NCI-H1105 (cell line): ENCODE data around the gene PRDM11.
"Not testable (repeated sequence)": the region's sequence is repeated elsewhere in the genome, so short reads cannot be mapped to it uniquely, and the experiment has no call there.

Experiments used
- DNase-seq: peaks from one replicate; lab custom pipeline; 2025; lab: John Stamatoyannopoulos, UW

Gene PRDM11

GRCh38 chr11:45233121-45233803, 86.8 kb downstream of the PRDM11 start:
- DNase-seq: peak; percentile 30

DNA sequence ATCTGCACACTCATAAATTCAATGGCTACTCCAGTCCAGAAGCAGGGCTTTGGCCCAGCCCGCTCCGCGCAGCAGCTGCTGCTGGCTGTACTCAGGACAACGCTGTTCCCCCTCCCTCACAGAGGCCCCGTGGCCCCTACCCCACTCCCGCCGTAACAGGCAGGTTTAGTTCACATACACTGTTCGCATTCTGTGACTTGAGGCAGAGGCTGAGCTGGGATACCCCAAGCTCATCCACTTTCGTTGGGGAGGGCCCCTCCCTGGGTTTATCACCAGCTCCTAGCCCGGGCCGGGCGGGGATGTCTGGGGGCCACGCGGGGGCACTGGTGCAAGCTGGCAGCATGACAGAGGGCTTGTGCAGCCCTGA, 87.3 kb downstream of the PRDM11 start:
- DNase-seq: no peak

GRCh38 chr11:45234306-45235006, 88.0 kb downstream of the PRDM11 start:
- no peak for DNase-seq

- no peak for DNase-seq
Observed at GRCh38 chr11:45237711-45238315, 91.4 kb downstream of the PRDM11 start.

DNA sequence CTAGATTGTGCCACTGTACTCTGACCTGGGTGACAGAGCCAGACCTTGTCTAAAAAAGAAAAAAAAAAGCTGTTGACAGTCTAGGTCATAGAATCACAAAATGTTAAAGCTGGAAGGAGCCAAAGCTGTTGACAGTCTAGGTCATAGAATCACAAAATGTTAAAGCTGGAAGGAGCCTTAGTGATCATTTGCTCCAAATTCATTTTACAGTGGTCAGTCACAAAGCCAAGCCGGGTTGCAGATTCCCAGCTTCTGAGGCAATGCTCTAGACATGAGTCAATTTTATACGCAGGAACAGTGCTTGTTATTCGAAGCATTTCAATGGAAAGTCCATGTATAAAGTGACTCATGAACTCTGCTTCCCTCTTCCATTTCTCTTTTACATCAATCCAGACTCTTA, 92.3 kb downstream of the PRDM11 start:
- DNase-seq: no peak

DNA sequence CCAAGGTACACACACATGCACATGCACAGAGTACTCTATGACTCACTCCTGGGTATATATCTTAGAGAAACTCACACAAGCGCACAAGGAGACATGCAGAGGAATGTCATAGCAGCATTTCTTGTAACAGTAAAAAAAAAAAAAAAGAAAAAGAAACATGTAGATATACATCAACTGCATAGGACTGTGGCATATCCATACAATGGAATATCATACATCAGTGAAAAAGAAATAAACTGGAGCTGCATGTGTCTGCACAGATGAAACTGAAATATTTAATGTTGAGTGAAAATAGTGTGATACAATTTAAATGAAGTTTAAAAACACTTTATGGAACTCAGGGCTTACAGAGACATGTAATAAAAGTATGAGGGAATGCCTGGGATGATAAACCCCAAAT, 93.3 kb downstream of the PRDM11 start:
- no peak for DNase-seq

DNA sequence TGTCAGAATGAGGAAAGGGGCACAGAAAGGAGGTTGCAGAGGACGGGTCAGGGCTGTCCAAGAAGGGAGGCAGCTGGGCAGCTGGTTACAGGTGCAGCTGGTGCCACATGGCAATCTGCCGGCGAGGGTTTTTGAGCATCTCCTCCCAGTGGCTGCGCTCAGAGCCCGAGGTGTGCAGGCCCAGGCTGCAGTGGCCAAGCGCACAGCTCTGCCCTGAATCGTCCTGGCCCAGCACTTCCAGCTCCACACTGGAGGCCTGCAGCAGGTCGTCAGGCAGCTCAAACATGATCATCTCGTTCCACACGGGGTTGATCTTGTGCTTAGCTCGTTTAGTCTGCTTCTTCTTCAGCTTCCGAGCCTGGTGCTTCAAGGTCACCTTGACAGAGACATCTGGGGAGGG, 97.5 kb downstream of the PRDM11 start:
- no peak for DNase-seq

- DNase-seq: no peak
Observed at GRCh38 chr11:45245218-45246045, 99.0 kb downstream of the PRDM11 start.

DNA sequence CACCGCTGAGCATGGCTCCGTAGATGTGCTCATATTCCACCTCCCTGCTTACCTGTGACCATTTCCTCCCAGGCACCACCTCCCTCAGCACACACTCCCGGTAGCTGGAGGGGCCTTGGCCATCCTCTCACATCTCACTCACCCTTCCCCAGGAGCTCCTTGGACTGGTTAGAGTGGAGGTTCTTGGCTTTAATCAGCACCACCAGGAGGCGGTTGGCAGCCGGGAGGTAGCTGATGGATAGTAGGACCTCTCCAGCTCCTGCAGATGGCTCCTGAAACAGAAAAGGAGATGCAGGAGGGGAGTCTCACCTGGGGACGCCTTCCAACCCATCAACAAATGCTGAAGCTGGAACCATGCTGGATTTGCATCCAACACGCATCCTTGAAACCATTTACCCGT, 99.8 kb downstream of the PRDM11 start:
- no peak for DNase-seq

DNA sequence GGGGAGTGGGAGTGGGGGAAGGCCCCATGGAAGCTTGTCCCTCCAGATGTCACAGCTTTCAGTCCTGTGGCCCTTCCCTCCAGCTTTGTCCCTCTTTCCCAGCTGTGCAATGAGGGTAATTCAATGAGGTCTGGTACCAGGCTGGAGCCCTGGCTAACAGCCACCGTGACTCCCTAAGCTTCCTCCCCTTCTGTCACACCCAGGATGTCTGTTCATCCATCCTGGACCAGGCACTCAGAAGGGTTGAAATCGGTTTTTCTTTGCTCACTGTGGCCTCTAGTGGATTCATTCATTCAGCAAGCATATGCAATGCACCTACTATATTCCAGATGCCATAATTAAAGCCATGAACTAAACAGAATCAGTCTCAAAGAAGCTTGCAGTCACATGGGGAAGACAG, 101.0 kb downstream of the PRDM11 start:
- no peak for DNase-seq

DNA sequence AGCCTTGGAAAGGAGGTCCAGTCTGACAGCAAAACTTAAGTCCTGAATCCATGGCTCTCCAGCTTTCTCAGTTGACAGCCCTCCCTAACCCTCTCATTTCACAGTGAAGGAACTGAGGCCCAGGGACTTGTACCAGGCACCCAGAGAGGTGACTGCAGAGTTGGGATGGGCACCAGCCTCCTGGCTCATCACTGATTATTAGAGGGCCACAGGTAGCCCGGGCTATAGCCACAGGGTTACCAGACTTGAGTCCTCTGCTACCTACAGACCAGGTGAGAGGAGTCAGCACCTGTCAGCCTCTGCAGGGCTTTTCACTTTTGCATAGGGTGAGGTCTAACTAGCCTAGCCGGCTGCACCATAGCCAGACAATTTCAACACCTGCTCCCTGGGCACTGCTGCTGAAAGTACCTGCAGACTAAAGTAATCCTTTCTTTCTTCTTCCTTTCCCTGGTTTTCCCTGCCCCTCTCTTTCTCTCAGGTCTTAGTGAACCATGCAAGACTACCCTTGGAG, 102.1 kb downstream of the PRDM11 start:
- DNase-seq: no peak

DNA sequence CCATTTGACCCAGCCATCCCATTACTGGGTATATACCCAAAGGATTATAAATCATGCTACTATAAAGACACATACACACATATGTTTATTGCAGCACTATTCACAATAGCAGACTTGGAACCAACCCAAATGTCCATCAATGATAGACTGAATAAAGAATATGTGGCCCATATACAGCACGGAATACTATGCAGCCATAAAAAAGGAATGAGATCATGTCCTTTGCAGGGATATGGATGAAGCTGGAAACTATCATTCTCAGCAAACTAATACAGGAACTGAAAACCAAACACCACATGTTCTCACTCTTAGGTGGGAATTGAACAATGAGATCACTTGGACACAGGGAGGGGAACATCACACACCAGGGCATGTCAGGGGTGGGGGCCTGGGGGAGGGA, 102.9 kb downstream of the PRDM11 start:
- not testable (repeated sequence) for DNase-seq

DNA sequence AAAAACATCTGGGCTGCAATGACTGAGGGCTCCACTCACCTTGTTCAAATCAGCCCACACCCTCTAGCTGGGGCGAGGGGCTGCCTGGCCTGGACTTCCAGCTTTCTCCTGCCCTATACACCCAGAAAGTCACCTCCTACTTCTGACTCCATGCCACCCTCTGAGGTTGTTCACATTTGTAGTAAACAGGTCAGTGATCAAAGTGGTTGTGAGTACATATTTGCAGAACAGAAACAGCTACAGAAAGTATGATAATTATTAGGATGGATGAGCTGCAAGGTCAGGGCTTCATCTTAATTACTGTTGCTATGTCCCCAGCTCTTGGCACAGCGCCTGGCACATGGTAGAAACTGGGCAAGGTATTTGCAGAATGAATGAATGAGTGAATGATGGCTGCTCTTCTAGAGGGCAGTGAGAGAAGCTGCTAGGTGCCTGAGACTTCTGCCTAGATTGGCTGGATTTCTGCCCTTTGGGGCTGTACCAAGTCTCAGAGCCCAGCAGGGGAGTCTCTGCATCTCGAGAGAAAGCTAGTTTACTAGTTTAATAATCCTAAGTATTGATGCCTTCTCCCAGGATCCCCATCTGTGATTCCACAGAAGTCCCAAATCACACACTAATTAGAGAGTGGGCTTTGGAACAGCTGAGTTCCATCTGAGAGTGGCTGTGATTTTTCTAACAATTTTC, 103.7 kb downstream of the PRDM11 start:
- no peak for DNase-seq

GRCh38 chr11:45252134-45252856, 105.9 kb downstream of the PRDM11 start:
- no peak for DNase-seq

DNA sequence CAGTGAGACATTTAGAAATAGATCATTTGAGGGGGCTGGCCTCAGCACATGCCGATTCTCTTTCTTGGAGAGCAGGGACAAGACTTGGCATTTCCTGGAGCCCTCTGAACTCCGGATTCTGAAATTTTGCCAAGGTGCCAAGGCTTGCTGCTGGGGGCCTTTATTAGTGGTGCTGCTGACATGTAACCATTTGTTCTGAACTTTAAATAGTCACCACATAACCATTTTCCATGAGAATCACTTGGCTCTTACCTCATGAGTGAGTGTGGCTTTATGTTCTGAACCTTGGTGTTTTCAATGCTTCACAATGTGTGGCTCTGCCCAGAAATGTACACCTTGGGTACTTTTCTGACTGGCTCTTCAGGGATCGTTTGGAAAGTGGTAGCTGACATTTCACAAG, 106.4 kb downstream of the PRDM11 start:
- DNase-seq: no peak

- no peak for DNase-seq
Observed at GRCh38 chr11:45253640-45254039, 107.2 kb downstream of the PRDM11 start.

DNA sequence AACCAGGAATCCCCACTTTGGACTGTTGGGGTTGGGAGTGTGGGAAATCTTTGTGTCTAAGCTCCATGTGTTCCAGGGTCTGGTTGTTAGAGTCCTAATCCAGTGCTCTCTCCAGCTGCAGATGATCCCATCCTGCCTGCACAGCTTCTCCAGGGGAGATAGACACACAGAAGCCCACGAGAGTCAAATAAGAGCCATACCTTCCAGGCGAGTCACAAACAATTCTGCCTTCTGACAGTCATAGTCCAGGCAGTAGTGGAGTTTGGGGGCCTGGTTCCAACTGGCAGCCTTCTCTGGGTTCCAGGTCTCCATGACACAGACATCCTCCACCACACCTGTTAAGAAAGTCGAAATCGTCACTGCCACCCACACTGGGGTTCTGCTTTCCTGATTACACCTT, 107.6 kb downstream of the PRDM11 start:
- no peak for DNase-seq

- DNase-seq: no peak
Observed at GRCh38 chr11:45258982-45259530, 112.6 kb downstream of the PRDM11 start.

DNA sequence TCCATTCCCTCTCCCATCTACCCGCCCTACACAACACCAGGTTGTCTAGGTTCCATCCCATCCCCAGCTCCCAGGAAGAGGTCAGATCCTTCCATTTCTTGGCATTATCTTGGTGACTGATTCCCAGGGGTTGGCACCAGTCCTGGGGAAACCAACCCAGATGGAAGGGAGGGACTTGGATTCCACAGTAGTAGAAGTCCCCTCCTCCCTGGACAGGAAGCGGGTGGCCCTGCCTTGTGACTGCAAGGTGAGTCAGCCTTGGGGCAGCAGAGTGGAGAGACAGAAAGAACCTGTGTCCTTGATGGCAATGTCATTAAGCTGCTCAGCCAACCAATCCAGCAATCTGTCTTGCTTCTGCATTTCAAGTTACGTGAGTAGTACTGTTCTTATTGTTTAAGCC, 113.2 kb downstream of the PRDM11 start:
- no peak for DNase-seq

DNA sequence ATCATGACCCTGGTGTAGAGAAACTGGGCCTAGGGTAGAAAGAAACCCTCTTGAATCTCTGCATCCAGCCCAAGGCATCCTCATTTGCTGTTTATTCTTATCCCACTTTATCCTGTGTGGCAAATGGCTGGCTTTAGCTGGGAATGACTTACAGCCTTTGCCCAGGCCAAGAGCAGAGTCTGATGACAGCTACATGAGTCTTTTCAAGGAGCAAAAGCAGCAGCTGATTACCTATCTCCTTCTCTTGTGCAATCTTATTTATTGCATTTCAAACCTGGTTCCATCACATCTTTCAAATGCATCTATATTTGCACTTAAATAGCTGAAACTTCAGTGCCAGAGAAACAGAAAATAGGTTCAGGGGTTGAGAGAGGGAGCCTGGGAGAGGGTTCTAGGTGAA, 113.6 kb downstream of the PRDM11 start:
- DNase-seq: no peak

GRCh38 chr11:45262900-45263299, 116.5 kb downstream of the PRDM11 start:
- DNase-seq: peak; percentile 65
